ENCODE results near the gene INPP5F.

INPP5F gene

DNA sequence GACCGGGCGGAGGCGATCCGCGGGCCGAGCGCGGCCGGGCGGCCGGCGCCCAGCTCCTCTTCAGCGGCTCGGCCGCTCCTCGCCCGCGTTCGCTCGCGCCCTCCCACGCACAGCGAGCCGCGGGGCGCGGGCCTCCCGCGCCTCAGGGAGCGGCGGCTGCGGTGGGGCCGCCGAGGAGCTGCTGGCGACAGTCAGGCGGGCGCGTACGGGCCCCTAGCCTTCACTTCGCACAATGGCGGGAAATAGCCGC, 146.7 kb downstream of the INPP5F start, which contains the start of gene MCMBP:
Gene MCMBP (minus strand): TSS at position 234 of the 250 bp plus-strand sequence. CDS start 259 bp downstream, outside the sequence.
- peak within 1 kb of the TSS; percentile 85 for H3K4me3 ChIP-seq (replicated peaks; ENCODE audit: insufficient read depth, low read length)
- DNase-seq (ENCODE audit: low read depth in 1 of 2, low spot score in 1 of 2): no peak
- TF ChIP-seq POLR2AphosphoS5 (IDR thresholded peaks at IDR 0.05; ENCODE audit: low read depth): 0 out of 2 replicates have a peak, but pooled peaks have one; percentile 19
- TF ChIP-seq, protein P1, sequence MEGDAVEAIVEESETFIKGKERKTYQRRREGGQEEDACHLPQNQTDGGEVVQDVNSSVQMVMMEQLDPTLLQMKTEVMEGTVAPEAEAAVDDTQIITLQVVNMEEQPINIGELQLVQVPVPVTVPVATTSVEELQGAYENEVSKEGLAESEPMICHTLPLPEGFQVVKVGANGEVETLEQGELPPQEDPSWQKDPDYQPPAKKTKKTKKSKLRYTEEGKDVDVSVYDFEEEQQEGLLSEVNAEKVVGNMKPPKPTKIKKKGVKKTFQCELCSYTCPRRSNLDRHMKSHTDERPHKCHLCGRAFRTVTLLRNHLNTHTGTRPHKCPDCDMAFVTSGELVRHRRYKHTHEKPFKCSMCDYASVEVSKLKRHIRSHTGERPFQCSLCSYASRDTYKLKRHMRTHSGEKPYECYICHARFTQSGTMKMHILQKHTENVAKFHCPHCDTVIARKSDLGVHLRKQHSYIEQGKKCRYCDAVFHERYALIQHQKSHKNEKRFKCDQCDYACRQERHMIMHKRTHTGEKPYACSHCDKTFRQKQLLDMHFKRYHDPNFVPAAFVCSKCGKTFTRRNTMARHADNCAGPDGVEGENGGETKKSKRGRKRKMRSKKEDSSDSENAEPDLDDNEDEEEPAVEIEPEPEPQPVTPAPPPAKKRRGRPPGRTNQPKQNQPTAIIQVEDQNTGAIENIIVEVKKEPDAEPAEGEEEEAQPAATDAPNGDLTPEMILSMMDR (IDR thresholded peaks at IDR 0.05; ENCODE audit: insufficient read depth, low read length): no peak

DNA sequence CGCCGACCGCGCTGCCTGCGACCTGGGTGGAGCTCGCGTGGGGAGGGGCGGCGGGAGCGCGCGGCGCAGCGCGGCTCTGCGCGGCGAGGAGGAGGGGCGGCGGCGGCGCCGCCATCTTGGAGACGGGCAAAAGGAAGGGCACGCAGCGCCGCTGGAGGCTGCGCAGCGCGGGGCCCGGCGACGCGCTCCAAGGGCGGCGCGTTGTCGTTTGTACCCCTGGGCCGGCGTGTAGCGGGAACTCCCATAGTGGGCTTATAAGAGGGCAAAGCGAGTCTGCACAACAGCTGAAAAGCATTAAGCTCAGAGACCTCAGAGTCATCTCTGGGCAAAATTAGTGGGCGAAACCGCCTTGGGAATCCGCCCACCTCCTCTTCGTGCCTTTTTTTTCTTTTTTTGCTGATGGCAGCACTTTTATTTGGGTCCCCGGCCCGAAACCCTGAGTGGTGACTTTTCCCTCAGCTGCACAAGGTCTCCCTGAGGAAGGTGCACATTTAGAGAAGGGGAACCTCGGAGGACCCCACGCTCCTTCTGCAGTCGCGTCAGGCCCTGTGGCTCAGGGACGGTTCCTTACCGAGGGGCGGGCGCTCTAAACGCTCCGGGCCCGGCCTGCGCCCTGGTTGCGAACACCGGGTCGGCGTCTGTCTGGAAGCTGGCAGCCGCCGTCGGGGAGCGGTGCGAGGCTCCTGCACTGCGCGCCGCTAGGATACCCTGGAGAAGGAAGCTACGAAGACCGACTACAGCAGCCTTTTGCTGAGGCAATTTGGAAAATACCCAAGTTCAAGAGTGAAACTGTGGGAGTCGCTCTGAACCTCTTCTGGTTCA, 147.2 kb downstream of the INPP5F start:
- peak; percentile 67 to 86 for DNase-seq (ENCODE audit: low read depth in 1 of 2, low spot score in 1 of 2)
- H3K4me3 ChIP-seq (replicated peaks; ENCODE audit: insufficient read depth, low read length): peak overlapping the region; percentile 85
- no peaks in the 10 kb centered on the region for H3K27me3 ChIP-seq (ENCODE audit: insufficient read depth, poor library complexity, severe bottlenecking)
- H3K27ac ChIP-seq (replicated peaks): peak overlapping the region; percentile 79
- TF ChIP-seq SPI1 (IDR thresholded peaks at IDR 0.05; ENCODE audit: borderline replicate concordance, low read depth) (no peak), POLR2AphosphoS5 (IDR thresholded peaks at IDR 0.05; ENCODE audit: low read depth) (peak; percentile 18; the same call in 1 of the 2 replicates)
- TF ChIP-seq, protein P1 (IDR thresholded peaks at IDR 0.05; ENCODE audit: insufficient read depth, low read length): no peak

More for the DNA sequence above, 146.7 kb downstream of the INPP5F start, which contains the start of gene MCMBP:
- no peaks in the 10 kb centered on the region for H3K27me3 ChIP-seq (ENCODE audit: insufficient read depth, poor library complexity, severe bottlenecking)
- H3K27ac ChIP-seq (replicated peaks): peak within 1 kb of the TSS; percentile 85

DNA sequence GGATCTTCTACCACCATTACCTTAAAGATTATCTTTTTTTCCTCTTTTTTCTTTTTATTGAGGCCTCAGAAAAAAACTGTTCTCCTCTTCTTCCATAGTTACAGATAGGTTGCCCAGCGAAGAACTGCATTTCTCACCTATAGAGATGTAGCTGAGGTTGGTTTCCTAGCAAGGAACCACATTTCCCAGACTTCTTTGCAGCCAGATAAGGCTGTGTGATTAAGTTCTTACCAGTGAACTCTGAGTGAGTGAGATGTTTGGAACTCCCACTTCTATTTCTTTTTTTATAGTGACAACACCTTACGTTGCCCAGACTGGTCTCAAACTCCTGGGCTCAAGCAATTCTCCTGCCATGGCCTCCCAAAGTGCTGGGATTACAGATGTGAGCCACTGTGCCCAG, 152.7 kb downstream of the INPP5F start:
- TF ChIP-seq, protein P1 (IDR thresholded peaks at IDR 0.05; ENCODE audit: insufficient read depth, low read length): no peak
- H3K27ac ChIP-seq (replicated peaks): no peak overlapping the region
- no peaks in the 10 kb centered on the region for H3K27me3 ChIP-seq (ENCODE audit: insufficient read depth, poor library complexity, severe bottlenecking)

More for the DNA sequence above, 152.7 kb downstream of the INPP5F start:
- H3K4me3 ChIP-seq (replicated peaks; ENCODE audit: insufficient read depth, low read length): no peak overlapping the region
- DNase-seq (ENCODE audit: low read depth in 1 of 2, low spot score in 1 of 2): no peak

Measured in HL-60 (cell line).